NCI-H446 treated with DMSO at 0.1 percent for 48 hours (cell line): ENCODE measurements around the gene WNT5B.
A peak's percentile ranks its signal among the peaks of the same experiment; 100 is the strongest.

Experiments used
- DNase-seq: peaks from one replicate; lab custom pipeline; 2025; lab: John Stamatoyannopoulos, UW

The WNT5B gene

DNA sequence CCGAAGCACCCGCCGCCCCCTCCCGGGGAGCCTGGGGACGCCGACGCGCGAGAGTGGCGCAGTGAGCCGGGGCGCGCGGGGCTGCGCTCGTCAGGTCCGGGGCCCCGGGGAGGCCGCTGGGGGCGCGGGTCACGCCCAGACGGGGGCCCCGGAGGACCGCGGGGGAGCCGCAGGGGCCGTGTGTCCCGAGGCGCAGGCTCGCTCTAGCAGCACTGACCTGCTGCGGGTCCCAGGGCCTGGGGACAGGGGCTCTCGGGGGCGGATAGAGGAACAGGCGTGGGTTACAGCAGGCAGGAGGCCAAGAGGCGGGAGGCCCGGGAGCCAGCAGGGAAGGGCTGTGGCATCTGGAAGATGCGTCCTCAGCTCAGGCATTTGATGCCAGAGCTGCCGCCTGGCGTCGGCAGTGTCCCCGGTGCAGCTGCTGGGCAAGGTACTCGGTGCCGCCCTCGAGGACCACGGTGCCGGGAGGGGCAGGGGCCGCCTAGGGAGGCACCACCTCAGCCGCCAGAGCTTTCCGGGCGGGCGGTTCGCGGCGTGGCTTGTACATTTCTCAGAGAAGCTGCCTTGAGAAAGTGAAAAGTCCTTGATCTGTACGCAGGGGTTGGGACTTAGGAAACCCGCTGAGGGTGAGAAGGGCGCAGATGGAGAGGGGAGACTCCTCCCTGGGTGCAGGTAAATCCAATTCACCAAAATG lies 1.2 kb downstream of the WNT5B start:
- peak; percentile 21 for DNase-seq

DNA sequence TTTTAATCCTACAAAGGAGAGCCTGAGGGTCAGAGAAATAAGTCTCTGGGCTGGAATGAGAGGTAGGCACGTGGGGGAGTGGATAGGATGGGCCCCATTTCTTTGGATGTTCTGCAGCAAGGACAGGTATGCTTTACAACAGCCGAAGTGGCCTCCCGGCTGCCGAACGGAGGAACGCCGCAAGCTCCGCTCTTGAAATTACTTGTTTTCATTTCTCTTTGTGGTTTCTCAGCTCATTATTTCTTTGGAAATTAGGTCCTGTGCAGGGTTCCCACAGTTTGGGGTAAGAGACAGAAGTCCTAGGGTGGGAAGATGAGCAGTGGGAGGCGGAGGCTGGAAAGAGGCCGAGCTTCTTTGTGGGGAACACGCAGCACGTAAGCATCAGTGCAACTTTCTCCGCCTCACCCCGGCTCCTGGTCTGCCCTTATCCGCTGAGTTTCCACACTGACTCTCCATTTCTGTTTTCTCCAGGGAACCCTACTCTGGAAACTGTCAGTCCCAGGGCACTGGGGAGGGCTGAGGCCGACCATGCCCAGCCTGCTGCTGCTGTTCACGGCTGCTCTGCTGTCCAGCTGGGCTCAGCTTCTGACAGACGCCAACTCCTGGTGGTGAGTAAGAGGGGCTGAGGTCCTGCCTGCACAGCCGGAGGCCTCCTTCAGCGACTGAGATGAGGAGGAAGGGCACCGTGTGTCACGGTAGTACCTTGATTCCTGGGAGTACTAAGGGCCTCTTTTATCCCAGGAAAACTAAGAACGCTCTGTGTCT lies 2.0 kb downstream of the WNT5B start:
- peak; percentile 3 for DNase-seq

DNA sequence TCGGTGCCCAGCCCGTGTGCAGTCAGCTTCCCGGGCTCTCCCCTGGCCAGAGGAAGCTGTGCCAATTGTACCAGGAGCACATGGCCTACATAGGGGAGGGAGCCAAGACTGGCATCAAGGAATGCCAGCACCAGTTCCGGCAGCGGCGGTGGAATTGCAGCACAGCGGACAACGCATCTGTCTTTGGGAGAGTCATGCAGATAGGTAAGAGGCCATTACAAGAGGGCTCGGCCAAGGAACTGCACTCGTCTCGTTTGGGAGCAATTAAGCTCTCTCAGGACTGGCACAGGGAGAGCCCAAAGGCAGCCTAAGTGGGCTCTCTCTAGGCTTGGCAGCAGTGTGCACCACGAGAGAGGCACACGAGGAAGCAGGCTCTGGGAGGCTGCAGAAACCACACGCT lies 3.7 kb downstream of the WNT5B start:
- DNase-seq: peak; percentile 23

DNA sequence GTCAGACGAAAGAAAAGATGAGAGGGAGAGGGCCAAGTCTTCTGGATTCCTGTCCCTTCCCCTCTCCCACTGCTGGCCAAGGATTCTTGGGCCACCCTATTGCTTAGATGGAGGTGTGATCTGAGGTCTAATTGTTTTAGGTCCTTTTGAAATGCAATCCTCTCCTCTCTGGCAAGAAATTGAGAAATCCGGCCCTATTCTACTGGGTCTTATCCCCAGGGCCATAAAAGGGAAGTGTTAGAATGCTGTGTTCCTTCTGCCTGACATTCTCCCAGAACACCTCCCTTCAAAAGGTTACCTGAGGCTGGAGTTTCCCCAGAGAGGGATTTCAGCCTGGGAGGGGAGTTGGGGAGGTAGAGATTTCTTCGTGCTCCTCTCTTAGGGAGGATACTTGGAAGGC lies 4.4 kb downstream of the WNT5B start:
- DNase-seq: no peak

DNA sequence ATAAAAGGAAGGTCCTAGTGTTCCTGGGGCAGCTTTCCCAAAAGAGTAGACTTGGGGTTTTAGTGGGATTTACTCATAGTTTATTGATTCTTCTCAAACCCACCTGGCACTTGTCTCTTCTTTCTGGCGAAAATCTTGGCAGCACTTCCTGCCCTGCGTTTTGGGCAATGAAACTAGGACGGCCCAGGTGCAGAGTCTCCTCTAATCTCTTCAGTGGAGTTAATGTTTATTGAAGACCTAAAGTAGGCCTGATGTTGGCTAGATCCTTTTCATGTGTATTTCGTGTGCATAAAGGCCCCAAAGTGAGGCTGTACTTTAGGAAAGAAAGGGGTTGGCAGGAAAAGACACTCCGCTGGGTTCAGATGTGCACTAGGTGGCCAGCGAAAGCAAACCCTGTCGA lies 5.1 kb downstream of the WNT5B start:
- no peak for DNase-seq

DNA sequence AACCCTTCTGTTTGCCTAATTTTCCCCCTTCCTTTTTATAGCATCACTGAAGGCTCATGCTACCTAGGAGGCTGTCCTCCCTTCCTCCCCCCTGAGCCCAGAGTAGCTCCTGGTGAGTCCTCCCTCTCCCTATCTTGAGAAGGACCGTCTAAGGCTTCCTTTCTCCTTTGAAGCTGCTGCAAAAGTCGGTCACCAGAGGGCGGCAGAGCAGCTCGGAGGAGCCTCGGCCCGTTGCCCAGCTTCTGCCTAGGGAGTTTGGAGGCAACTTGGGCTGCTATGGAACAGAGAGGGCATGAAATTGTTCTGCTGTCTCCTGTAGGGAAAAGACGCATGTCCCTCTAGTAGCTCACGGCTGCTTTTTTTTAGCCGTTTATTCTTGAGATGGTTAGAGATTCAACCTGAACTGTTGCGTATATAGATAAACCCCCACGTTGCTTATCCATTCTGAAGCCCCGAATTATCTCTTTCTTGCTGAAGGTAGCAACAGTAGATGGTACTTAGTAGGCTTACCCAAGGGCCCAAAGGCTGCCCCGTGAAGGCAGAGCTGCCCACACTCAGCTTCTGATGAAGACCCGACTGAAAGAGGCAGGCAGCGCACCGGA lies 5.7 kb downstream of the WNT5B start:
- peak; percentile 73 for DNase-seq

DNA sequence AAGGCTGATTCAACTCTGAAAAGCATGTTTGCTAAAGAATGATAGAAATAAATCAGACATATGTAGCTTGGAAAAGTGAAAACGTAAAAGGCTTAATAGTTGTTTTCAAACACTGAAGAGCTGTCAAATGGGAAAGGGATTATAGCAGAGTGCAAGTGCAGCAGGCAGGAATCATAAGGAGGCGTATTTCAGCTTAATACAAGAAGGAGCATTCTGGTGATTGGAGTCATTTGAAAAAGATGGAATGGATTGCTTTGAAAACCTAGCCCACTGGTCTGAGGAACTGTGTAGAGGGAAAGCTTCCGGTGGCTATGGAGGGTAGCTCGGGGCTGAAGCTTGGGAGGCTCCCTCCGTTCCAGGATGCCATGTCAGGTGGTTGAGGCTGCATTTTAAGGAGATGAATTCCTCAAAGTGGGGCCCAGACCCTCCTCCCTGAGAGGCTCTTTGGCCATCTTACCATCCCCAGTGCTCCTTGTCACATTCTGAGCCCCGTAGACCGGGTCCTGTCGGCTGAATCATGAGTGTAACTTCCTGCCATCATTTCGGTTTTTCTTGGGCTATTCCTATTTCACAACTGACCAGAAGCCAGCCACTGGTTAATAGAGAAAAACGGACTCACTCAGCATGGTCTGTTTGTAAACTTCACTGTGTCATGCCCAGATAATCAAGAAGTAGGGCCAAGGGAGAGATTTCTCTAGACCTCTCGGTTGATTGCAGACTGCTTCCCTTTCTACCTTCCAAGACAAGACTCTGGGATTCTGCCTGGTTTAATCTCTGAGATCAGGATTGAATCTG lies 6.5 kb downstream of the WNT5B start:
- DNase-seq: no peak

DNA sequence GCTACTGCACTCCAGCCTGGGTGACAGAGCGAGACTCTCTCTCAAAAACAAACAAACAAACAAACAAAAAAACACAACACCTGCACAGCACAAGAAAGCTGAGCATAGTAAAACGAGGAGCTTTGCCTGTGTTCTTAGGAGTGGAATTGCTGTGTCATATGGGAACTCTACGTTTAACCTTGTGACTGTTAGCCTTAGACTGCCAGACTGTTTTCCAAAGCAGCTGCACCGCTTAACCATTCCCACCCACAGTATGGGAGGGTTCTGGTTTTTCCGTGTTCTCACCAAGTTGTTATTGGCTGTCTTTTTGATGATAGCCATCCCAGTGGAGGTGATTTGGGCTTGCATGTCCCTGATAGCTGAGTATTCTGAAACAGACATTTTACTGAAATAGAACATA lies 9.2 kb downstream of the WNT5B start:
- DNase-seq: no peak

DNA sequence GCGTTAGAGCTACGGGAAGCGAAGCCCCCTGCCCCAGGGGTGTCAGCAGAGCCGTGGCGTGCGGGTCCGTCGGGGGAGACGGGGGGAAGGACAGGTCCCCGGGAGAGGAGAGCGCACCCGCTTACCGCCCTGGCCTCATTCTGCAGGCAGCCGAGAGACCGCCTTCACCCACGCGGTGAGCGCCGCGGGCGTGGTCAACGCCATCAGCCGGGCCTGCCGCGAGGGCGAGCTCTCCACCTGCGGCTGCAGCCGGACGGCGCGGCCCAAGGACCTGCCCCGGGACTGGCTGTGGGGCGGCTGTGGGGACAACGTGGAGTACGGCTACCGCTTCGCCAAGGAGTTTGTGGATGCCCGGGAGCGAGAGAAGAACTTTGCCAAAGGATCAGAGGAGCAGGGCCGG lies 10.5 kb downstream of the WNT5B start:
- no peak for DNase-seq

DNA sequence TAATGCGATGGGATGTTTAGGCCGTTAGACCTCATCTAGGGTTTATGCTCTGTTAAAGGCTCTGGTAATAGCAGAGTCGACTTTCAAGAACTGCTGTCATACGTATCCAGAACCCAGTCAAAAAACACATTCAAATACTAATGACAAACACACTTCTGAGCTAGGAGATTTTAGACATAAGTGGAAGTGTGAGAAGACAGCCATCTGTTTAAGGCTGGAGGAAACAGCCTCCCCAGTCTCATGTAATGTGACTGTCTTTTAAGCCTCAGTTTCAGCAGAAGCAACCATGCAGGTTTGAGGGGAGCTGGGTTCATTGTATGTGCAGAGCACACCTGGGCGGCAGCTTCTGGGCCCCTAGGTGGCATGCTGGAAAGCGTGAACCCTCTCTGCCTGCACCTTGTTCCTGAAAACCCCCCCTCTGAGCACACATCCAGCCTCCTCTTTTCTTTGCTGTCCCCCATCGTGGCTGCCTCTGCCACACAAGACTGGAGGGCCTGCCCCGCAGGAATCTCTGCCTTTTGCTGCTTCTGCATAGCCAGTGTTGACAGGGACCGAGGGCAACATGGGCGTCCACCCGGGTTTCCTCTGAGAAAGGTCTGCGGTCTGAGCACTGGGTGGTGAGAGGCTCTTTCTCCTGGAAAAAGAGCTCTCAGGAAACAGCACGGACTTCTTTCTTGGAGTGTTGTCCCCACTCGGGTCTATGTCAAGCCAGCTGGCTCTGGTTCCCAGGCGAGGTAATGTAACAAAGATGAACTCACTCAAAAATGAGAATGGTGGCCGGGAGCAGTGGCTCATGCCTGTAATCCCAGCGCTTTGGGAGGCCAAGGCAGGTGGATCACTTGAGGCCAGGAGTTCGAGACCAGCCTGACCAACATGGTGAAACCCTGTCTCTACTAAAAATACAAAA lies 11.6 kb downstream of the WNT5B start:
- no peak for DNase-seq

DNA sequence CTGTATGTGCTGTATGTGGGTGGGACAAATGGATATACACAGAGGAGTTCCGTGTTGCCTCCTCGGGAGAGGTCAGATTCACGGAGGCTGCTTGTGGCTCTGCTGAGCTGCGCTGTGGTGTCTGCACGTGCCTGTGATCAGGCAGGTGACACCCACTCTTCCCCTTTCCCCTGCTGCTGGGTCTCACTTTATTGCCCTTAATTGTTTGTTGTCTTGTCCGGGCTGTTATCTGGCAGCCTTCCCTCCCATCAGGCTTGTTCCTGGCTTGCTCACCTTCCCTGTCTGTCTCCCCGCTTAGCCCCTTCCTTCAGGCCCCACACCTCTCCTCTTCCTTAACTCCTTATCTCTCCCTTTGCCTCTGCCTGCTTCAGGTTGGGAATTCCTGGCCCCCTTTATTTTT lies 13.5 kb downstream of the WNT5B start:
- no peak for DNase-seq

DNA sequence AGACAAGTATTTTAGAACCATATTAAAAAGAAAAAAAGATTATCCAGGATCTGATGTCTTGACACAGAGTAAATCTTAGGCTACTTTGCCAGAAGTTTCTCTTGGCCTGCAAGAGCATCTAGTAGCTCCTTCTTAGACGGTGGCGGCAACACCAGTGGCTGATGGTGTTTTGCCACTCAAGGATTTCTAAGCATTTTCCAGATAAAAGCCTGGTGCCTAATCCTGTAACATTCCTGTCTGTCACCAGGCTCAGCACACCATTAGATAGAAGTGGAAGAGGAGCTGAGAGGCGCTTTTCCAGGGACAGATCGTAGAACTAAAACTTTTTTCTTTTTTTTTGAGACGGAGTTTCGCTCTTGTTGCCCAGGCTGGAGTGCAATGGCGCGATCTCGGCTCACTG lies 14.0 kb downstream of the WNT5B start:
- no peak for DNase-seq

DNA sequence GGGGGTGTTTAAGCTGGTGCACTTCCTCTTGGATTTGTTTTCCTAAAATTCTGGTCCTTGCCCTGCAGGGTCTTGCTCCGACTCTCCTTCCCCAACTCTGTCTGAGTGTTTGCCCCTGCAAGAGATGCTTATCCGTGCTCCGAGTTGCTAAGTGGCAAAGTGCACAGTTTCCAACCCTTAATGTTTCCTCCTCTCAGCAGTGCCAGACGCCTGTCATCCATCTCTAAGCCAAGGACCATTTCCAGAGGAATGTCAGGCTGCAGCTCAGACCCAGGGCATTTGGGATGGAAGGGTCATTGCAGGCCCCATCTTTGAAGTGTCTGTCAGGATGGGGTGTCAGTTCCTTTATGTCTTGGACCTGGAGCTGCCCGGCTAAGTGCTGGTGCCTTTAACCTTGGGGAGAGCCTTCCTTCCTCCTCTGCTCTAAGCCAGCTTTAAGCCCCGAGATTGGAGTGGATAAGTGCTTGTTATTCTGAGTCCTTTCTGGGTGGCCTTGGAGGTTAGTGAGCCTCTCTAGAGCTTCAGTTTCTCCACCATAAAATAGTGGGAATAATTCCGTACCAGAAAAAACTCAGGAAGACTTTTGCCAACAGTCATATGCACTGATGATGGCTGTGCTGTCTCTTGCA lies 15.0 kb downstream of the WNT5B start:
- DNase-seq: no peak

DNA sequence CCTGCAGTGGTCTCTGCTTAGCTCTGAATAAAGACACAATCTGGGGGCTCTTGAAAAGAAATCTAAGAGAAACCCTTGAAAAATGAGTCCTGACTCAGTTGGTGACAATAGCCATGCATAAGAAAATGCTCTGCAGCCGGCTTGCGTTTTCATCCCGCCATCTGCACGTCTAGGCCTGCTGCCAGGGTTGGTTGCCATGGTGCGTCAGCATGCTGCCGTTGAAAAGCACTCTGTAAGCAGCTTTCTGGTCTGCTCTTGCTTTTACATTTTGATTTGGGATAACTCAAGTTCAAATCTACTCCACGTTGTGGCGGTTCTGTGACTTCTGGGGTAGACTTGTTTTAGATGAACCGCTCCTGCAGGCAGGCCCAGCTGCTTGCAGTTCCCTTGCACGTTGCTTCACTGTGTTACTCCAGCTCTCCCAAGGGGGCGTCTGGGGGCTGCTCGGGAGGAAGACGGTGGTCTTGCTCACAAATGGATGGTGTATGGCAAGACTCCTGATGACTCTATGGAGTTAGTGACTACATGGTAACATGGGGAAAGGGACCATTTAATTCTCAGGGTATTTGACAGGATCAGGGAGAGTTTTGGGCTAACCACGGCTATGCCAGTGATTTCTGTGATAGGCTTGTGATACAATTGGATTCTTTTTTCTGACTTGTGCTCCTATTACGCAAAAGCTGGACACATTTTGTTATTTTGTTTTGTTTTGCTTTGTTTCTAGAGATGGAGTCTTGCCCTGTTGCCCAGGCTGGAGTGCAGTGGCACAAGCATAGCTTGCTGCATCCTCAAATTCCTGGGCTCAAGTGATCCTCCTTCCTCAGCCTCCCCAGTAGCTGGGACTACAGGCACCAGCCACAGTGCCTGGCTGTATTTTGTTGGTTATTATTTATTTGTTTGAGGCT lies 15.8 kb downstream of the WNT5B start:
- peak; percentile 87 for DNase-seq

DNA sequence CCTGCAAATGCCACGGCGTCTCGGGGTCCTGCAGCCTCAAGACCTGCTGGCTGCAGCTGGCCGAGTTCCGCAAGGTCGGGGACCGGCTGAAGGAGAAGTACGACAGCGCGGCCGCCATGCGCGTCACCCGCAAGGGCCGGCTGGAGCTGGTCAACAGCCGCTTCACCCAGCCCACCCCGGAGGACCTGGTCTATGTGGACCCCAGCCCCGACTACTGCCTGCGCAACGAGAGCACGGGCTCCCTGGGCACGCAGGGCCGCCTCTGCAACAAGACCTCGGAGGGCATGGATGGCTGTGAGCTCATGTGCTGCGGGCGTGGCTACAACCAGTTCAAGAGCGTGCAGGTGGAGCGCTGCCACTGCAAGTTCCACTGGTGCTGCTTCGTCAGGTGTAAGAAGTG lies 16.8 kb downstream of the WNT5B start:
- DNase-seq: no peak

DNA sequence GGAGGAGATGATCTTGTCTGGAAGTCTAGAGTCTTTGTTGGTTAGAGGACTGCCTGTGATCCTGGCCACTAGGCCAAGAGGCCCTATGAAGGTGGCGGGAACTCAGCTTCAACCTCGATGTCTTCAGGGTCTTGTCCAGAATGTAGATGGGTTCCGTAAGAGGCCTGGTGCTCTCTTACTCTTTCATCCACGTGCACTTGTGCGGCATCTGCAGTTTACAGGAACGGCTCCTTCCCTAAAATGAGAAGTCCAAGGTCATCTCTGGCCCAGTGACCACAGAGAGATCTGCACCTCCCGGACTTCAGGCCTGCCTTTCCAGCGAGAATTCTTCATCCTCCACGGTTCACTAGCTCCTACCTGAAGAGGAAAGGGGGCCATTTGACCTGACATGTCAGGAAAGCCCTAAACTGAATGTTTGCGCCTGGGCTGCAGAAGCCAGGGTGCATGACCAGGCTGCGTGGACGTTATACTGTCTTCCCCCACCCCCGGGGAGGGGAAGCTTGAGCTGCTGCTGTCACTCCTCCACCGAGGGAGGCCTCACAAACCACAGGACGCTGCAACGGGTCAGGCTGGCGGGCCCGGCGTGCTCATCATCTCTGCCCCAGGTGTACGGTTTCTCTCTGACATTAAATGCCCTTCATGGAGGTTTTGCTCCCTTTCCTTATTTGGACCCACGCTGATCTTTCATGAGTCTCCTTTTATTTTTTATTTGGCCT lies 17.7 kb downstream of the WNT5B start:
- DNase-seq: no peak

DNA sequence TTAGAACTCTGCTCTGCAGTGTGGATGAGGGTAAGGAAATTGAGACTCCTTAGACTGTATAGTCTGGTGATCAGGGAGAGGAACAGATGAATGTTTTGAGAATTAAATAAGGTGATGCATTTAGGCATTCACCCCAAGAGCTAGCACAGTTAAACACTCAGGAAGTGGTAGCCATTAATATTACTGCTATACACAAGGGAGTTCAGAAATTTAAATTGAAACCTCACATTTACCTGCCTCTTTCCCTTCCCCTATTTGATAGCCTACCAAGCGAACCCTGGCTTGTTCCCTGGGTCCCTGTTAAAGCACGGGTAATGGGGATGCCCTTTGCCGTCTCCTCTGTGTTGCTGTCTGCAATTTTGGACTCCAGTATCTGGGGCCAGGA lies 18.2 kb downstream of the WNT5B start:
- no peak for DNase-seq

DNA sequence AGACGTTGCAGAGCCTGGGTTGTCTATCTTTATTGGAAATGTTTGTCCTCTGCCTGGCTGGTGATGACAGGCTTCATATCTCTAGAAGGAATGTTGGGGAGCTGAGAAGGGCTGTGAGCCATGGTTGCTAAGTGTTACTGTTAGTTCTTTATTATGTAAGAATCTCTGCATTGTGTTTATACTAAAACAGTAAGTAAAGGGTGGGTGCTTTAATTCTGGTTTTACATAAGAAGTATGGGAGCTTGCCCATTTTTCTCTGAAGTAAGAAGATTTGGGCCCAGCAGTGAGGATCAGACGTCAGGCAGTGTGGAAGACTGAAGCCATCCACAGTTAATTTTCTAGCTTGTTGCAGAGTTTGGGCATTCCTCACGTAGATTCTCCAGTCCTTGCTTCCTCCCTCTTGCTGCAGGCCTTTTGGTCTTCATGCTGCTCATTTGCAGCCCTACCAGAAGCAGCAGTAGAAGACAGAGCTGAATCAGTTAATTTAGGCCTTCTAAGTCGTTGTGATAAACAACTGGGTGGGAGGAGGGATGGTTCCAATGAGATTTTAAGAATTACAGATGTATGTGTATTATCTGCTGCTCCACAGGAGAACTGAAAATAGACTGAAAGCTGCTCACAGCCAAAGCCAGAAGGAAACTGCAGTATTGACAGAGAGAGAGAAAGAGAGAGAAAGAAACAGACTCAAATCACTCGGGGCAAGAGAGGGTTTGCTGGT lies 21.4 kb downstream of the WNT5B start:
- DNase-seq: no peak

DNA sequence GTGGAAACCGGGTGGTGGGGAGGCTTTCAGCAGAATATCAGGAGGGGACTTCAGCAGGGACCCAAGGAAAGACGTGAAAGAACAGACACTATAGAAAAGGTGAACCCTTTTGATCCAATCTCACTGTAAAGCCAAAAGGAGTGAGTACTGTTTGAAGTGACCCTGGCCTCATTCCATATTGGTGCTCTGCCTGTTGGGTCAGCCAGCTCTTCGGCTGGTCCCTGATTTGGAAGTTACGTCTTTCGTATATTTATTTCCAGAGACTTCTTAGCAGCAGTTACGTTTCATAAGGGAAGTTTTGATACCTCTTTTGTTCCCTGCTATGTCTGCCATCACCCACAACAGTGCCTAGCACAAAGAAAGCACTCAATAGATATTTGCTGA lies 21.9 kb downstream of the WNT5B start:
- DNase-seq: no peak
